Activated naive CD4-positive, alpha-beta T cell treated with anti-CD3 and anti-CD28 coated beads, Interleukin-2, amount 50 U/mL, for 72 hours (primary cell): ENCODE results near the gene SETMAR. TPM values are rescaled to one million over a fixed set of nuclear protein-coding genes. Genes with fewer than 3 reads are reported as not detected.
"Not testable (repeated sequence)": the region's sequence is repeated elsewhere in the genome, so short reads cannot be mapped to it uniquely, and the experiment has no call there.

Experiments
- ATAC-seq, 2 donors: fragments of 150-1000 bp; cut with Tn5 transposase; 2 replicates each; pipeline ENCODE4 v1.10.0; 2021; ENCODE audit warnings: mild to moderate bottlenecking in 2 of 2, moderate library complexity in 2 of 2
- DNase-seq, 2 donors: peaks; one replicate each; pipeline ENCODE4 v3.0.0; 2021 to 2022; ENCODE audit warnings: low spot score in 2 of 2
- H3K27ac Mint-ChIP-seq, 2 donors: one replicate each; pipeline ENCODE4 v1.8.0; 2022; ENCODE audit warnings: mild to moderate bottlenecking in 2 of 2, mixed read lengths in 2 of 2
- H3K36me3 Mint-ChIP-seq, 2 donors: one replicate each; pipeline ENCODE4 v1.8.0; 2022; ENCODE audit warnings: mixed read lengths in 2 of 2
- H3K9me3 Mint-ChIP-seq, 2 donors: one replicate each; pipeline ENCODE4 v1.8.0; 2022; ENCODE audit warnings: mixed read lengths in 2 of 2
- total RNA-seq, 2 donors: library from RNA; stranded (reverse); gene quantifications; one replicate each; pipeline ENCODE4 v1.2.3, GENCODE V29; 2022

Gene SETMAR
- total RNA-seq, 2 donors from 2014 or later, result 11.8 to 12.1 TPM

GRCh38 chr3:4306860-4307259 is 3.7 kb downstream of the SETMAR start:
- no peak overlapping the region for H3K27ac Mint-ChIP-seq
- DNase-seq, result no peak
- H3K36me3 Mint-ChIP-seq, result peaks cover 7 to 20% of the 10 kb centered on the region in 2 donors
- ATAC-seq, result no peak
- H3K9me3 Mint-ChIP-seq, result no peaks in the 10 kb centered on the region

DNA sequence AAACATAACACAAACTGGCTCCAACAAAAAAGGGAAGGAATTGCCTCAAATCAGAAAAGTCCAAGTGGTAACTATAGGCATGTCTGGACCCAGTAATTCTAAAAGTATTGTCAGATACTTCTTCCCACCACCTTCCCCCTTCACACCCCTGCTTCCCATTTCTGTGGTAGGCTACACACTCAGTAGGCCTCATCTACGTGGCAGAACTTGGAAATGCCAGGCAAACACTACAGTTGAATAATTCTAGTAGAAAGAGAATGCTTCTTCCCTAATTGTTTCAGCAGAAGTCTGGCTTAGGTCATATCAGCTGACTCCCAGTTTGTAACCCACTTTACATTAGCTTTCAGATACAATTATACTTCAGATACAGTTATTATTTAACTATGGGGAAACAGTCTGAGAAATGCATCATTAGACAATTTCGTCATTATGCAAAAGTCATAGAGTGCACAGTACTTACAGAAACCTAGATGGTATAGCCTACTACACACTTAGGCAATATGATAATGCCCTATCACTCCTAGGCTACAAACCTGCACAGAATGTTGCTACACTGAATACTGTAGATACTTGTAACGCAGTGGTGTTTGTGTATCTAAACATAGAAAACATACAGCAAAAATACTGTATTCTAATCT is 6.4 kb downstream of the SETMAR start:
- DNase-seq (no peak), ATAC-seq (no peak)
- Mint-ChIP-seq H3K27ac (no peak overlapping the region), H3K9me3 (no peaks in the 10 kb centered on the region), H3K36me3 (peaks cover 14 to 19% of the 10 kb centered on the region in 2 donors)

GRCh38 chr3:4310971-4311370 is 7.8 kb downstream of the SETMAR start:
- ATAC-seq, result no peak
- DNase-seq, result no peak
- peaks cover 17 to 22% of the 10 kb centered on the region in 2 donors for H3K36me3 Mint-ChIP-seq
- H3K27ac Mint-ChIP-seq, result no peak overlapping the region
- H3K9me3 Mint-ChIP-seq, result peaks cover 0 to under 1% of the 10 kb centered on the region in 2 donors

GRCh38 chr3:4311496-4311895 is 8.3 kb downstream of the SETMAR start:
- DNase-seq (no peak), ATAC-seq (no peak)

GRCh38 chr3:4313606-4314293 is 10.6 kb downstream of the SETMAR start:
- Mint-ChIP-seq H3K27ac (no peak overlapping the region), H3K9me3 (peaks cover 3 to 4% of the 10 kb centered on the region in 2 donors), H3K36me3 (peaks cover 28 to 33% of the 10 kb centered on the region in 2 donors)
- no peak for ATAC-seq
- DNase-seq, result no peak

More at GRCh38 chr3:4311496-4311895, 8.3 kb downstream of the SETMAR start:
- Mint-ChIP-seq H3K9me3 (peaks cover 3 to 4% of the 10 kb centered on the region in 2 donors), H3K36me3 (peaks cover 22 to 27% of the 10 kb centered on the region in 2 donors), H3K27ac (no peak overlapping the region)

GRCh38 chr3:4314688-4315087 is 11.5 kb downstream of the SETMAR start:
- DNase-seq, result no peak
- no peak overlapping the region for H3K27ac Mint-ChIP-seq
- peaks cover 4 to 5% of the 10 kb centered on the region in 2 donors for H3K9me3 Mint-ChIP-seq
- no peak for ATAC-seq
- H3K36me3 Mint-ChIP-seq, result peaks cover 28 to 33% of the 10 kb centered on the region in 2 donors

- ATAC-seq (no peak), DNase-seq (no peak)
- Mint-ChIP-seq H3K27ac (no peak overlapping the region), H3K36me3 (peaks cover 13 to 14% of the 10 kb centered on the region in 2 donors), H3K9me3 (peaks cover 4 to 5% of the 10 kb centered on the region in 2 donors)
These were observed 17.1 kb downstream of the SETMAR start for GRCh38 chr3:4320096-4320911.

- ATAC-seq, result no peak
- peaks cover 0 to 3% of the 10 kb centered on the region in 2 donors for H3K9me3 Mint-ChIP-seq
These were observed 18.6 kb downstream of the SETMAR start for GRCh38 chr3:4321732-4322131.

GRCh38 chr3:4322635-4323034 is 19.5 kb downstream of the SETMAR start:
- Mint-ChIP-seq H3K36me3 (peaks cover 0 to 13% of the 10 kb centered on the region in 2 donors), H3K27ac (no peak overlapping the region), H3K9me3 (peaks cover 3 to 4% of the 10 kb centered on the region in 2 donors)
- ATAC-seq, result no peak
- DNase-seq, result no peak

More at GRCh38 chr3:4321732-4322131, 18.6 kb downstream of the SETMAR start:
- Mint-ChIP-seq H3K27ac (no peak overlapping the region), H3K36me3 (peaks cover 3 to 12% of the 10 kb centered on the region in 2 donors)
- no peak for DNase-seq

- Mint-ChIP-seq H3K27ac (no peak overlapping the region), H3K9me3 (peaks cover 3 to 6% of the 10 kb centered on the region in 2 donors), H3K36me3 (peaks cover 2 to 15% of the 10 kb centered on the region in 2 donors)
- no peak for DNase-seq
- ATAC-seq, result no peak
These were observed 20.3 kb downstream of the SETMAR start for GRCh38 chr3:4323246-4324027.

- no peak overlapping the region for H3K27ac Mint-ChIP-seq
- ATAC-seq (no peak), DNase-seq (no peak)
- H3K9me3 Mint-ChIP-seq, result peaks cover 20% of the 10 kb centered on the region in 2 donors
- peaks cover 20 to 38% of the 10 kb centered on the region in 2 donors for H3K36me3 Mint-ChIP-seq
These were observed 23.7 kb downstream of the SETMAR start for GRCh38 chr3:4326868-4327267.

- ATAC-seq, DNase-seq, H3K27ac Mint-ChIP-seq: not testable (repeated sequence)
- peaks cover 20% of the 10 kb centered on the region in 2 donors for H3K9me3 Mint-ChIP-seq
- H3K36me3 Mint-ChIP-seq, result peaks cover 20 to 38% of the 10 kb centered on the region in 2 donors
These were observed 26.6 kb downstream of the SETMAR start for GRCh38 chr3:4329806-4330205.

GRCh38 chr3:4332111-4332510 is 28.9 kb downstream of the SETMAR start:
- H3K27ac Mint-ChIP-seq, result no peak overlapping the region
- DNase-seq, result no peak
- peaks cover 17 to 20% of the 10 kb centered on the region in 2 donors for H3K9me3 Mint-ChIP-seq
- H3K36me3 Mint-ChIP-seq, result peaks cover 20 to 27% of the 10 kb centered on the region in 2 donors
- ATAC-seq, result no peak

DNA sequence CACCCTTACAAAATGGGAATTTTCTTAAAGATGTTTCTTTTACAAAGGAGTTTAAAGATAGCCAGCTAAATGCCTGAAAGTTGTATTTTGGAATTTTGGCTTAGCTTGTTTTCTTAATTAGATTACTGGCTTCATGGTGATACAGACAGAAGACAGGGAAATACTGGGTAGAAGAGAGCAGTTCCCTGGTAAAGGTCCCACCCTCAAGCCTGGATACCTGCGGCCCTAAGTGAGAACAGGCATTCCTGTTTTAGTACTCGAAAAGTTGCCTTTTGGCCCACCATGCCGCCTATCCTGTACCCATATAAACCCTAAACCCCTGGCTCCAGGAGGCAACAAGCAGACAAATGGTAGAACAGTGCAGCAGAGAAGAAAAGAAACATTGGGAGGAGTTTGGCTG is 29.4 kb downstream of the SETMAR start:
- DNase-seq (no peak), ATAC-seq (no peak)
- peaks cover 20 to 25% of the 10 kb centered on the region in 2 donors for H3K36me3 Mint-ChIP-seq
- H3K9me3 Mint-ChIP-seq, result peaks cover 15 to 20% of the 10 kb centered on the region in 2 donors
- H3K27ac Mint-ChIP-seq, result no peak overlapping the region

DNA sequence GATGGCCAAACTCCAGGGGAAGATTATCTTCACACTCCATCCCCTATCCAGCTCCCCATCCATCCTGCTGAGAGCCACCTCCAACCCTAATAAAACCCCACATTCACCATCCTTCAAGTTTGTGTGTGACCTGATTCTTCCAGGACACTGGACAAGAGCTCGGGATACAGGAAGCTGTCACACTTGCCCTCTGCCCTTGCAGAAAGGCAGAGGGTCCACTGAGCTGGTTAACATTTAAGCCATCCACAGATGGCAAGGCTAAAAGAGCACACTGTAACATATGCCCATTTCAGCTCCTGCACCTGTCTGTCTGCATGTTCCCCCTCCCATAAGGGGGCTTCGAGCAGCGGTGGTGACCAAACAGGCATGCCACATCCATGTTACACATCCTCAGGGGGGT is 29.8 kb downstream of the SETMAR start:
- H3K9me3 Mint-ChIP-seq, result peaks cover 15 to 20% of the 10 kb centered on the region in 2 donors
- H3K27ac Mint-ChIP-seq, result no peak overlapping the region
- H3K36me3 Mint-ChIP-seq, result peaks cover 20 to 25% of the 10 kb centered on the region in 2 donors
- ATAC-seq (no peak), DNase-seq (no peak)

DNA sequence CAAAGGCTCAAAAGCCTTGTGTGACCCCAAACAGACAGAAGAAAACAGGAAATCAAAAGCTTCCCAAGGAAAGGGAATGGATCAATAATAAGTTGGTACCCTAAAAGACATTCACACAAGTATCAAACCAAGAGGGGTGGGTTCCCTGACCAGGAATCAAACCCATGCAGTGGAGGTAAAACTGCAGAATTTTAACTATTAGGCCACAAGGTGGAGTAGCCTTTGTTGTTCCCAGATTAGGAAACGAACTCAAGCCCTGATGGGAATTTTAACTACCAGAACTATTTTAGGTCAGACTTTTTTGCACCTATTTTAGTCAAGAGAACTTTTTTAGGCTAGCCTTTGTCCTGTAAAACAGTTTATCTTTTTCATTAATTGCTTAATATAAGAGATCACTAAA is 31.4 kb downstream of the SETMAR start:
- peaks cover 8 to 11% of the 10 kb centered on the region in 2 donors for H3K36me3 Mint-ChIP-seq
- no peak overlapping the region for H3K27ac Mint-ChIP-seq
- ATAC-seq, result no peak
- no peak for DNase-seq
- peaks cover 8 to 9% of the 10 kb centered on the region in 2 donors for H3K9me3 Mint-ChIP-seq
